GM19463 (cell line): Measurements from ENCODE around the gene SUPT20HL1.
"Not testable (repeated sequence)": the region's sequence is repeated elsewhere in the genome, so short reads cannot be mapped to it uniquely, and the experiment has no call there.

Experiments
- ATAC-seq: cut with Tn5 transposase; IDR thresholded peaks from one replicate; pipeline ENCODE4 v1.9.1; 2021; ENCODE audit warnings: mild to moderate bottlenecking, moderate library complexity; ENCODE audit not compliant: unreplicated experiment

SUPT20HL1 gene

GRCh38 chrX:24363432-24364181, 3.2 kb downstream of the SUPT20HL1 start:
- ATAC-seq, result not testable (repeated sequence)

- no peak for ATAC-seq
Measured at GRCh38 chrX:24364326-24364725, 3.9 kb downstream of the SUPT20HL1 start.

DNA sequence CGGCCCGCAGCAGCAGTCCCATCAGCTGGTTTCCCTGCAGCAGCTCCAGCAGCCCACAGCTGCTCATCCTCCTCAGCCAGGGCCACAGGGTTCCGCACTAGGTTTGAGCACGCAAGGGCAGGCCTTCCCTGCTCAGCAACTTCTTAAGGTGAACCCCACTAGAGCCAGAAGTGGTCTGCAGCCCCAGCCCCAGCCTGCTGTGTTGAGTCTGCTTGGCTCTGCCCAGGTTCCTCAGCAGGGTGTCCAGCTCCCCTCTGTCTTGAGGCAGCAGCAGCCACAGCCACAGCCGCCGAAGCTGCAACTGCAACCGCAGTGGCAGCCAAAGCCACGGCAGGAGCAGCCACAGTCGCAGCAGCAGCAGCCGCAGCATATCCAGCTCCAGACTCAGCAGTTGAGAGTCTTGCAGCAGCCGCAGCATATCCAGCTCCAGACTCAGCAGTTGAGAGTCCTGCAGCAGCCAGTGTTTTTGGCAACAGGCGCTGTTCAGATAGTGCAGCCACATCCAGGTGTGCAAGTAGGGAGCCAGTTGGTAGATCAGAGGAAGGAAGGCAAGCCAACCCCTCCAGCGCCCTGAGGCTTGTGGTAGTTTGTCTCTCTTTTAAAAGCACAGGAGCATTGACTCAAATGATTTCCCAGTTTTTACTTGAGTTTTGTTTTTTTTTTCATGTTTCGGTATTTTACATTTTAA, 4.6 kb downstream of the SUPT20HL1 start:
- no peak for ATAC-seq

GRCh38 chrX:24366762-24367400, 6.4 kb downstream of the SUPT20HL1 start:
- not testable (repeated sequence) for ATAC-seq

- ATAC-seq, result no peak
Measured at GRCh38 chrX:24369816-24370215, 9.4 kb downstream of the SUPT20HL1 start.

DNA sequence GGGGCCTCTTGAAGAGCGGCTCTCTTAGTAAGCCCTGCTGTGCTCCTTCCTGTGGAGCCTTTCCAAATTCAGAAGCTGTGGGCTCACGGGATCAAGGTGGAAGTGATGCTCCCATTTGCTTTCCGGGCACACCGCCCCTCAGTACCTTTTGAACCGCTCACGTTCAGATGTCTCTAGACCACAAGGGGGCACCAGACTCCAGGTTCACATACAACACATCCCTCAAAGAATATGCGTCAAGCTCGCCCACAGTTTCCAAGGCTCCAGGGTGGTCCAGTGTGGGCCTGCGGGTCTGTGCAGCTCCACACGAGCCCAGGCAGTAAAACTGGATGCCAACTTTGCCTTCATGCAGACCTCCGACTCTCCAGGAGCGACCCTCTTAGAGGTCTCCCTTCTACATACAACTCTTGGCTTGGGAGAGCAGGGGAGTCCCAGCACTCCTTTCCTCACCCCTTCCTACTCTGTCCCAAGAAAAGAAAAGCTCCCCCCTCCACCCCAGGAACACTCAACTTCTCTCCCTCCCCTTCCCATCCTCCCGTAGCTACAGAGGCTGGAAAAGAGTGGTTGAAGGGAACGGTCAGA, 11.0 kb downstream of the SUPT20HL1 start:
- no peak for ATAC-seq

DNA sequence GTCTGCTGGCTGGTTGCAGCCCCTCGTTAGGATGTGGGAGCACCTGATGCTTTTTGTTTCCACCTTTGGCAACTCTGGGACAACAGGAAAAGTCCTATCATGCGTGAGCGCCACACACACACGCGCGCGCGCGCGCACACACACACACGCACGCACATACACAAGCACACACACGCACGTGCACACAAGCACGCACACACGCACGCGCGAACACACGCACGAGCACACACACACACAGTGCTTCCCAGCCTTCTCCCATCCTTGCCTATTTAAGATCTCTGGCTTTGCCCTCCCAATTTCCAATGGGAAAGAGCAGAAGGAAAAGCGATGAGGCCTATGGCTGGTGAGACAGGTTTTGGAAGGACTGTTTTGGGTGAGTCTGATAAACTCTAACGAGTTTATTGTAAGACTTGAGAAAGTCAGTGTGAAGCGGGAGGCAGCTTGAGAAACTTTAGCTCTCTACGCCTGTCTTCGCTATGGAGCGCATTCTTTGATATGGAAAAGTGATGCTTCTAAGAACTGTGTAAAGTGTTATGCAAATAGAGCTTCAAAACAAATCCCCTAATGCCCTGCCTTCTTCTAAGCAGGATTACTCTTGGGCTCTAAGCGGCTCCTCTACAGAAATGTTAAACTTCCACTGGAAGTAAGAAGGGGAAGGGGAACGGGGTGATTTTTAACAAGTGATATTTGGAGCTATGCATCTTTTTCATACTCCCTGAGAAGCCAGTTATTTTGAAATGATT, 11.8 kb downstream of the SUPT20HL1 start:
- ATAC-seq, result no peak

GRCh38 chrX:24375600-24376131, 15.2 kb downstream of the SUPT20HL1 start:
- ATAC-seq, result no peak

DNA sequence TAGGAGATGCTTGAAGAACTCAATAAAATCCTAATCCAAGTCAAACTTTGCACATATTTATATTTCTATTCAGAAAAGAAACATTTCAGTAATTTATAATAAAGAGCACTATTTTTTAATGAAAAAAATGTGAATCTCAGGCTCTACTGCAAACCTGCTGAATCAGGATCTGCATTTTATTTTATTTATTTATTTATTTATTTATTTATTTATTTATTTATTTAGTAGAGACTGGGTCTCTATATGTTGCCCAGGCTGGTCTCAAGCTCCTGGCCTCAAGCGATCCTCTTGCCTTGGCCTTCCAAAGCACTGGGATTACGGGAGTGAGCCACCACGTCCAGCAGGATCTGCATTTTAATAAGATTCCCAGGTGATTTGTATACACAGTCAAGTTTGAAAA, 16.0 kb downstream of the SUPT20HL1 start:
- no peak for ATAC-seq

GRCh38 chrX:24377195-24377594, 16.8 kb downstream of the SUPT20HL1 start:
- ATAC-seq, result no peak

GRCh38 chrX:24377911-24378468, 17.6 kb downstream of the SUPT20HL1 start:
- ATAC-seq, result no peak

DNA sequence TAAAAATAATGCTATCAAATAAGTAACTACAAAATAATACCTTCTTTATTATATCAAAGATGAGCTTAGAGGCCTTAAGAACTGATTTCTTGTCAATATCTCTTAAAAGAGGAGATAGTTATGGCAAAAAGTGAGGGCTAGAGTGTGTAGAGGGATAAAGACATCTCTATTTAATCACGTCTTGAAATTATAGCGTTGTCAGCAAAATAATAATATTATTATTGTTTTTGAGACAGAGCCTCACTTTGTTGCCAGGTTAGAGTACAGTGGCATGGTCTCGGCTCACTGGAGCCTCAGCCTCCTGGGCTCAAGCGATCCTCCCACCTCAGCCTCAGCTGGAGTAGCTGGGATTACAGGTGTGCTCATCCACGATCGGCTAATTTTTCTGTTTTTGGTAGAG, 18.3 kb downstream of the SUPT20HL1 start:
- ATAC-seq, result no peak

DNA sequence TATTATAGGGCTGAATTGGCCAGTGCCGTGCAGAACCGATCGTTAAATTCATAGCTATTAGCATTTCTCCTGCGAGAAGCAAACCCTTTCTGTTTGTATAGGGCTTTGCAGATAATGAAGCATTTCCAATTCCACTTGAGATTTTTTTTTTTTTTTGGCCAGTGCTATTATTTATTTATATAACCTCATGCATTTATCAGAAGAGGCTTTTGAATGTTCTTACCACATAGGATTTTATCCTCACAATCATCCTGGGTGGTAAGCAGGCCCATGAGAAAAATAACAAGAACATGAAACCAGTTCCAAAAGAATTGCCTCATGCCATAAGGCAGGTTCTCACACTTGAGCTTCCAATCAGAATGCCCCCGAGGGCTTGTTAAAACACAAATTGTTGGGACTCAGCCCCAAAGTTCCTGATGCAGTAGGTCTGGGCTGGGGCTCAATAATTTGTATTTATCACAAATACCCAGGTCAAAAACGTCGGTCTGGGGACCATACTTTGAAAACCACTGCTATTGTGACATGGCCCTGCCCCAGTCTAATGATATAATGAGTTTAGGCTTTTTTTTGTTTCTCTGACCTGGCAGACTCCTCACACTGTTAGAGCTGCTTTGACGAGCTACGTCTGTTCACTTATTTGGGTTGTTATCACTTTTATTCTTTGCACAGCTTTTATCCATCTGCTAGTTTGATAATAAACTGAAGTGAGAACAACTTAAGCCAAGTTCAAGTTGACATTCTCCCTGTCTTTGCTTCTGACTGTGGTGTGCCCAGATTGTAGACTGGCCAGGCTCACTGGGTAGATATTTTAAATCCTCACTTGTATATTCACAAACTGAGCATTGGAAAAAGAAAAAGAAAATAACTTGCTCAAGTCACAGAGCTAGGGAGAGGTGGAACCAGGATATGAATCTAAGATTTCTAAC, 20.1 kb downstream of the SUPT20HL1 start:
- no peak for ATAC-seq

DNA sequence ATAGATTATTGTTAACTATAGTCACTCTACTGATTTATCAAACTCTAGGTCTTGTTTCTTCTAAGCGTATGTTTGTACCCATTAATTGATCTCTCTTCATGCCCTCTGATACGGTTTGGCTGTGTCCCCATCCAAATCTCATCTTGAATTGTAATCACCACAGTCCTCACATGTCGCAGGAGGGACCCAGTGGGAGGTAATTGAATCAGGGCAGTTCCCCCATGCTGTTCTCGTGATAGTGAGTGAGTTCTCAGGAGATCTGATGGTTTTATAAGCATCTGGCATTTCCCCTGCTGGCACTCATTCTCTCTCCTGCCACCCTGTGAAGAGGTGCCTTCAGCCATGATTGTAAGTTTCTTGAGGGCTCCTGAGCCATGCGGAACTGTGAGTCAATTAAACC, 21.9 kb downstream of the SUPT20HL1 start:
- ATAC-seq, result not testable (repeated sequence)

GRCh38 chrX:24387724-24388123, 27.3 kb downstream of the SUPT20HL1 start:
- ATAC-seq, result no peak

DNA sequence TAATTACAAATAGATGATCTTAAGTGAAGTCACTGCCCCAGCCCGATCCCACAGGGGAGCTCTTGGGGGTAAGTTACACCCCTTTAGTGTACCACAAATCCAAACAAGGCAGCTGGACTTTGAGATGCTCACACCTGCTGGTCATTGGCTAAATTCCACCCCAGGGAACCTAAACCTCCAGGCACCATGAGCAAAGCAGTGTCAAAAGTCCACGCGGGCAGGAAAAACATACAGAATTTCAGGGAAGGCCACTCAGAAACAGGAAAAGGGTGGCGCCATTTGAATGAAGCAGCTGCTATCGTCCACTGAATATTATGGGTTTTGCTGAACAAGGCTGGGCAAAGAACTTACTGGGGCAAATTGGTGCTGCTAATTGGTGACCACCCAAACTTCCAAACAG, 30.9 kb downstream of the SUPT20HL1 start:
- no peak for ATAC-seq

DNA sequence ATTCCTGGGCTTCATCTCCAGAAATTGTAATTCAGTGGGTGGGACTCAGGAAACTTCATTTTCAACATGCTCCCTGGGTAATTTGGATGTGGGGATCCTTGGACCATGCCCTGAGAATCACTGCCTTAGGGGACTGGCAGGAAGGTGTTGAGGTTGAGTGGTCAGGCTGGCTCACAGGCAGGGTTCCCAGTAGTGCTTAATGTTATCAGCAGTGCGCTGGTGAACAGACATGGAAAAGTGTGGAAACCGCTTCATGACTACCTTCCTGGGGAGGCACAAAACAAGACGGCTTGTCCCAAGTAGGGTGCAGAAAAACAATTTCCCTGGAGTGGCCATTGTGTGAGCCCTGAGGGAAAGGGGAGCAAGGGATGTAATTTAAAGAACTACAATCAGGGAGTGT, 31.4 kb downstream of the SUPT20HL1 start:
- ATAC-seq, result no peak

DNA sequence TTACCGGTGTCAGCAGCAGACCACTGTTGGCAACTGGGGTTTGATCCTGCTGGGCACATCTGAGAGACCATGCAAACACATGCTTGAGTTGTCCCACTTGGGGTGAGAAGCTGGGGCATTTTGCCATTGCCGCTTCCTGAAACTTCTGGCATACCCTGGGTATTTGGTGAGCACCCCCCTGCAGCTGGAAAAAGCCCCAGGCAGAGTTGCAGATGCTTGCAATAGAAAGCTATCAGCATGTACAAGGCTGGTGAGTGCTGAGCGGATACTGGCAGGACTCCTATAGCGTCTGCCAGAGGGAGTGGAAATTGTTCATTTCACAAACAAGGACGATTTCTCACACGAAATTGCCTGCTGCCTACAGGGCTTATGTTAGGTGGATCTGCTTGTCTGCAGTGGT, 32.3 kb downstream of the SUPT20HL1 start:
- no peak for ATAC-seq

- ATAC-seq, result peak; percentile 87
Measured at GRCh38 chrX:24395775-24396174, 35.3 kb downstream of the SUPT20HL1 start.
